GM23338 (cell line): ENCODE measurements around the gene ITPRIPL2.

Experiments used
- CTCF ChIP-seq, 2 experiments: fragments of 200-600 bp in 1 of 2; sonication (generic) in 1 of 2; conservative IDR thresholded peaks; 2 replicates each; pipeline versions ENCODE4 v1.5.1 to v1.6.1; 2016 to 2017; ENCODE audit warnings: antibody characterized with exemption in 2 of 2, low read depth in 2 of 2, mild to moderate bottlenecking in 2 of 2, moderate library complexity in 1 of 2
- EZH2 ChIP-seq: fragments of 200-600 bp; sonication (generic); IDR thresholded peaks from one replicate; pipeline ENCODE4 v1.8.0; 2017; ENCODE audit warnings: antibody characterized with exemption, mild to moderate bottlenecking, low read depth; ENCODE audit not compliant: unreplicated experiment
- EZH2phosphoT487 ChIP-seq: fragments of 200-600 bp; sonication (generic); IDR thresholded peaks from one replicate; pipeline ENCODE4 v1.8.1; 2018; ENCODE audit warnings: antibody characterized with exemption; ENCODE audit not compliant: unreplicated experiment
- POLR2AphosphoS5 ChIP-seq: IDR thresholded peaks from 2 replicates; pipeline ENCODE4 v1.6.1; 2016; ENCODE audit warnings: antibody characterized with exemption, low read depth
- REST ChIP-seq: IDR thresholded peaks from one replicate; pipeline ENCODE4 v1.6.1; 2018; ENCODE audit warnings: antibody characterized with exemption; ENCODE audit not compliant: unreplicated experiment

GRCh38 chr16:19148189-19148588 lies 34.4 kb downstream of the ITPRIPL2 start:
- TF ChIP-seq POLR2AphosphoS5, result no peak
- TF ChIP-seq CTCF (conservative IDR thresholded peaks at IDR 0.05; ENCODE audit: low read depth in 2 of 2), result no peak
- no peak for TF ChIP-seq EZH2phosphoT487
- no peak for TF ChIP-seq EZH2
- TF ChIP-seq REST, result no peak
